ENCODE data around the gene ANKRD11.

The ANKRD11 gene

GRCh38 chr16:89506791-89507191 lies 16.4 kb upstream of the ANKRD11 start:
- no peak for DNase-seq (ENCODE audit: low read depth)

GRCh38 chr16:89506113-89506504 lies 15.7 kb upstream of the ANKRD11 start:
- no peak for DNase-seq (ENCODE audit: low read depth)

GRCh38 chr16:89505204-89506112 lies 15.1 kb upstream of the ANKRD11 start:
- DNase-seq (ENCODE audit: low read depth): peak; percentile 82

DNA sequence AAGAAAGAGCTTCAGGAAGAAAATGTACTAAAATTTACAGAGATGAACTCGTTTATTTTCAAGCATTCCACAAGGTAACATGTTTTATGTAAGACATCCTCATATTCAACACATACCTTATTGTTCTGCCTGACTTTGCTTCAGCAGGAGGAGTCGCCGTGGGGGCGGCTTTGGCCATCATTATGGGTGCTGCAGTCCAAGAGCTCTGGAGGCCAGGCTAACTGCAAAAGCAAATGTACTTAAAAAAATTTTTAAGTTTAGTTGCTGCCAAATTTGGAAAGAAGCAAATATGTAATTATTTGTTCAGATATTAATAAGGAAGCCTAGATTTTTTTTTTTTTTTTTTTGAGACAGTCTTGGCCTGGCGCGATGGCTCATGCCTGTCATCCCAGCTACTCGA lies 13.7 kb upstream of the ANKRD11 start:
- DNase-seq (ENCODE audit: low read depth): no peak

DNA sequence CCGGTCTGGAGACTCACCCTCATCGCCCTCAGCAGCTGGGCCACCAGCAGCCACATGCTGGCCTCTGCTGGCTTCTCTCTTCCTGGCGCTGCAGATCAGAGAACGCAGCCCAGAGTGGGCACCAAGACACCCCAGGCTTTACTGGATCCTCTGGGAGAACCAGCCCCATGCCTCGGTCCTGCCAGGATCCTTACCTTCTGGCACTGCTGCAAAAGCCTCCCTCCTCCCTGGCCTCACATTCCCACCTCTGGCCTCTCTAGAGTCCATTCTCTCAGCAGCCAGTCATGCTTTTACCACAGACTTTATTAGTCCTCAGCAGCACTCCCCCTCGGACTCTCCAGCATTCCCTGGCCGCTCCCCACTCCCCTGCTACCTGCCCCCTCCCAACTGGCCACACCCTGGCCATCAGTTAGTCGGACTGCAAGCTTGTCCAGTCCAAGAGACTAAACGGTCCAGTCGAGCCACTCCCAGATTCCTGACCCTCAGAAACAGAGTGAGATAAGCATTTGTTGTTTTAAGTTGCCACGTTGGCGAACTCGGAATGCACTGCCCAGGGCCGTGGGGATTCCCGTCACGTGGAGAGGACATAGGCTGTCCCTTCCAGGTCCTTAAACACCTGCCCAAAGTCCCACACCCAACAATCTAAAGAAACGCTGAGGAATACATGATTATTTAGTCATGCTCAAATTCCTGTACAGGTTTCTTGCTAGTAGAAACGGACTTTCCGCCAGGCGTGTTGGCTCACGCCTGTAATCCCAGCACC lies 11.9 kb upstream of the ANKRD11 start:
- DNase-seq (ENCODE audit: low read depth): no peak

DNA sequence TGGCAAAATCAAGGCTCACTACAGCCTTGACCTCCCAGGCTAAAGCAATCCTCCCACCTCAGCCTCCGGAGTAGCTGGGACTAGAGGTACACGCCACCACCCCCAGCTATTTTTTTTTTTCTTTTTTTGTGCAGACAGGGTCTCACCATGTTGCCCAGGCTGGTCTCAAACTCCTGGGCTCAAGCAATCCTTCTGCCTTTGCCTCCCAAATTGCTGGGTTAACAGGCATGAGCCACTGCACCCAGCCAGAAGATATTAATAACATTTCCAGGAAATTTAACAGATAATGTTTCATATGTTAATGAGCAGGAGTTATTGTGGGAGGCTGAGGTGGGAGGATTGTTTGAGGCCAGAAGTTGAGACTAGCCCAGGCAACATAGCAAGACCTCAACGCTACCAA lies 9.4 kb upstream of the ANKRD11 start:
- no peak for DNase-seq (ENCODE audit: low read depth)

DNA sequence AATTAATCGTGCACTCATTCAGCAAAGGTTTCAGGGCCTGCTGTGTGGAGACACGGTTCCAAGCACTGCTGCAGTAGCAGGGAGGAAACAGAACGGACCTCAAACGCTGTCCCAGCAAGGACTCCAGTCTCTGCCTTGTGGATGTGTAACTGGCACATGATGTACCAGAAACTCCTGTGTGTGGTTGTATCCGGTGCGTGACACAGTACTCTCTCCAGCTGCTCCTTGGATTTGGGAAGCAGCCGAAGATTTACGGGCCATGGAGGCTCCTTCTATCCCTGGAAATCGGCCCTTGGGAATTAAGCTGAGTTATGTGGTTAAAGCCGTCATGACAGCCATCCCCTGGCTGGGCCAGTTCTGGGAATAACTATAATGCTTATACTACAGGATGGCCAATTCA lies 8.5 kb upstream of the ANKRD11 start:
- no peak for DNase-seq (ENCODE audit: low read depth)

DNA sequence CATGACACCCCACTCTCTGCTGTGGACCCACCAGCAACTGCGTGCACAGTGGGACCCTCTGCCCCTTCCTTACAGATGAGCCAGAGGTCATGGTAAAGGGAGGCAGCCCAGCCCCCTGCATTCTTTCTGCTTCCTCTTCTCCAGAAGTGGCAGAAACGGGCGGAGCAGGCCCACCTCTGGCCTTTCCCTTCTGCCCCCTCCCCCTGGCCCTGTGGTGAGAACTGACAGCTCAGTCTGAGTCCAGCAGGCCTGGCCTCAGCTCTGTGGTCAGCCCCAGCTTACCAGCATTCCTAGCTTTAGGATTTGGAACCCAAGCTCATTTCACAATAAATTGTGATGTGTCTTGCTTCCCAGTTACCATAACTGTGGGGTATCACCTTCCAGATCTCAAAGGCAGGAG lies 4.8 kb upstream of the ANKRD11 start:
- DNase-seq (ENCODE audit: low read depth): no peak

- DNase-seq (ENCODE audit: low read depth): no peak
These were observed 3.4 kb upstream of the ANKRD11 start for GRCh38 chr16:89493776-89494175.

GRCh38 chr16:89491974-89492687 lies 1.8 kb upstream of the ANKRD11 start:
- DNase-seq (ENCODE audit: low read depth): no peak

- DNase-seq (ENCODE audit: low read depth): no peak
These were observed 993 bp upstream of the ANKRD11 start for GRCh38 chr16:89491238-89491869.

- no peak for DNase-seq (ENCODE audit: low read depth)
These were observed 393 bp downstream of the ANKRD11 start for GRCh38 chr16:89489898-89490438.

DNA sequence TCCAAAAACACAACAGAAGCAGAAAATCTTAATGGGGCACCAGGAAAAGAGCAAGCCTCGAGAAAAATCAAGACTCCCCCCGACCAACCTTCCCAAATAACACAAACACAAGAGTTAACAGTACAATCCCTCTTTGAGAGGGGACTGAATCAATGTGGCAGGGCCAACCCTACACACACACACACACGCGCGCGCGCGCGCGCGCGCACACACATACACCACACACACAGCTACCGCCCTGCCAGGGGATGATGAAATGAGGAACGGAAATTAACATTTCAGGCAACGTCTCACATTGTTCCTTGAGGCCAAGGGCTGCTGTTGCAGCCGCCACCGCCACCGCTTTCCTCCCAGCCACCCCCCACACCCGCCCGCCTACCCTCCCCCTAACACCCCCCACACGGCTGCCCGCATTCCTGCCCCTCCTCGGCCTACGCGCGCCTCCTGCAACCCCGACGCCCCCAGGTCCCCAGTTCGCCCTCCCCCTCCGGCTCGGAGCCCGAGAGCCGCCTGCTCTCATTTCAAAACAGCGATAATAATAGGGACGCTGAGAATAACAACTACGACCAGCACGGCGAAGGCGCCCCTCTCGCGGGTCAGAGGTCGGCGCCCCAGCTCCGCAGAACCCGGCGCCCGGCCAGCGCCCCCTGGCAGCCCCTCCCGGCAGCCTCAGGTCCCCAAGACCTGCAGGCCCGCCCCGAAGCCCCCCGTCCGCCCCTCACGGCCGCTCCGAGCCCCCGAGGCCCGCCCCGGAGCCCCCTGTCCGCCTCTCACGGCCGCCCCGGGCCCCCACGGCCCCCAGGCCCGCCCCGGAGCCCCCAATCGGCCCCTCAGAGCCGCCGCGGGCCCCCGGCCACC lies 1.1 kb downstream of the ANKRD11 start:
- DNase-seq (ENCODE audit: low read depth): peak; percentile 94

GRCh38 chr16:89485701-89486246 lies 4.6 kb downstream of the ANKRD11 start:
- no peak for DNase-seq (ENCODE audit: low read depth)

DNA sequence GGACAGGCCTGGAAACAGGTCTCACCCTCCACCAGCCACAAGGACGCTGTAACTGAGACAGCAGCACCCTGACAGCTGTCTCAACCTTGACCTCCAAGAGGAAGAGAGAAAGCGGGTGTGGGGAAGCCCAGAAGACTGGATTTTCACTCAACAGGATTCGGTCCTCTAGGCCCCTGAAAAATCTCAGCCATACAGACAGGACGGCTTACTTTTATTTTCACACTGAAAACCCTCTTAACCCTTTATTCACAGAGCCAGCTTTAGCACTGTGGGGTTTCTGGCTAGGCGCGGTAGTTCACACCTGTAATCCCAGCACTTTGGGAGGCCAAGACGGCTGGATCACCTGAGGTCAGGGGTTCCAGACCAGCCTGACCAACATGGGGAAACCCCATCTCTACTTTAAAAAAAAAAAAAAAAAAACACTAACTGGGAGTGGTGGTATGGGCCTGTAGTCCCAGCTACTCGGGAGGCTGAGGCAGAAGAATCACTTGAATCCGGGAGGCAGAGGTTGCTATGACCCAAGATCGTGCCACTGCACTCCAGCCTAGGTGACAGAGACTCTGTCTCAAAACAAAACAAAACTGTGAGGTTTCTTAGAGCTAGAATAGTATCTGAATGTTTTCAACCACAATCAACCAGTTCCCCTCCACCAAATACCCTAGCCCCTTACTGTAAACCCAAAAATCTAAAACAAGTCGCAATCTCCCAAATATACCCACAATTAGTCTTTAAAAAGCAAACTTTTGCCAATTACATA lies 5.3 kb downstream of the ANKRD11 start:
- DNase-seq (ENCODE audit: low read depth): no peak

- no peak for DNase-seq (ENCODE audit: low read depth)
These were observed 6.3 kb downstream of the ANKRD11 start for GRCh38 chr16:89484041-89484501.

DNA sequence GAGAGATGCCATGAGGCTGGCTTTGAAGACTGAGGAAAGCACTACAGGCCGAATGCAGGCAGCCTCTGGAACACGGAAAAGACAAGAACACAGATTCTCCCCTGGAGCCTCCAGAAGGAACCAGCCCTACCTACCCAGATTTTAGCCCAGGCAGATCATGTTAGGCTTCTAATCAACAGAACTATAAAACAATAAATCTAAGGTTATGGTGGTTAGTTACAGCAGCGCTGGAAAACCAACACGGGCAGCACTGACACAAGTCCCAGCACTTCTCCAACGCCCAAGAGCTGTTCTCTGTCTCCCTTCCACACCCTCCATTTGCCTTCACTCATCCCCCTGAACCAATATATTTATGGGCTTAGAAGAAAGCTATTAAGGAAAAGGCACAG lies 7.5 kb downstream of the ANKRD11 start:
- no peak for DNase-seq (ENCODE audit: low read depth)

DNA sequence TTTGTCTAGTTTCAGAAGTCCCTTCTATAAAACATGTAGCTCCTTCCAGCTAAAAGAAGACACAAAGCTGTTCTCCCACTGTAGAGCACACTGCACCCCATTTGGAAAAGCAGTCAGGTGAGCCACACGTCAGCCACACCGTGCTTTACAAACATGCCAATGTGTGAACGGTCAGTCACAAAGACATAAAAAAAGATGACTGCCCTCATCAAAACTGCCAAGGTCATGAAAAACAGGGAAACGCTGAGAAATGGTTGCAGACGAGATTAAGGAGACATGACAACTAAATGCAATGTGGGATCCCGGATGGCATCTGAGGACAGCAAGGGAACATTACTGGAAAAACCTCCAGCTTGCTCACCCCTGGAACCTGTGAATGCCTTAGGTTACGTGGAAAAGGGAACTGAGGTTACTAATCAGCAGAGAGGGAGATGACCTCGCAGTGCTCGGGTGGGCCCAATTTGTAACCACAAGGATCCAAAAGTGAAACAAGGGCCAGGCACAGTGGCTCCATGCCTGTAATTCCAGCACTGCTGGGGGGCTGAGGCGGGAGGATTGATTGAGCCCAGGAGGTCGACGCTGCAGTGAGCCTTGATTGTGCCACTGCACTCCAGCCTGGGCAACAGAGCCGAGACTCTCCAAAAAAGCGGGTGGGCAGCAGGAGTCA lies 8.1 kb downstream of the ANKRD11 start:
- DNase-seq (ENCODE audit: low read depth): no peak

DNA sequence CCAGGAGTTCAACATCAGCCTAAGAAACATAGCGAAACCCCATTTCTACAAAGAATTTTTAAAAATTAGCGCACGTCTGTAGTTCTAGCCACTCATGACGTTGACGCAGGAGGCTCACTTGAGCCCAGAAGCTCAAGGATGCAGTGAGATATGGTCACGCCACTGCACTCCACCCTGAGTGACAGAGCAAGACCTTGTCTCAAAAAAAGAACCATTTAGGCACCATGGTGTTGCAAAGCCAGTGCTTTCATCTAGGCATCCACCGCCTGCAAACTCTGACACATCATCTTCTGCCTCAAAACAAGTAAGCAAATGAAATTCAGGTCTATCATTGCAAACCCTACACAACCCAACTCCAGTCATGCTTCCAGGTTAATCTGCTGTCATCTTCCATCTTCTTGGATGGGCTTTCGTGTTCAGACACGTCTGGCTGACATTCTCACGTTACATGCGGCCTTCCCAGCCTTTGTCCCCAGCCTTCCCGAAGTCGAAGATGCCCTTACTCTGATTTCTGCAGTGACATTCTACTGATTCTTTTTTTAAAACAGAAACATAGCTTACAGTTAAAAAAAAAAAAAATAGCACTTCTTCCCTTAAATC lies 8.9 kb downstream of the ANKRD11 start:
- DNase-seq (ENCODE audit: low read depth): no peak
